Stimulated activated CD4-positive, alpha-beta T cell treated with anti-CD3 and anti-CD28 coated beads, Interleukin-2, amount 100 ng/mL, for 48 hours (primary cell): ENCODE data around the gene NUDT1.

ENCODE experiments used
- DNase-seq, 2 donors: peaks; one replicate each; pipeline ENCODE4 v3.0.0-alpha.2; 2020

The NUDT1 gene

GRCh38 chr7:2224934-2225333 lies 17.1 kb upstream of the NUDT1 start:
- DNase-seq = no peak

GRCh38 chr7:2225336-2225735 lies 16.7 kb upstream of the NUDT1 start:
- no peak for DNase-seq

- DNase-seq = no peak
Observed at GRCh38 chr7:2225830-2226229, 16.2 kb upstream of the NUDT1 start.

GRCh38 chr7:2227699-2228098 lies 14.3 kb upstream of the NUDT1 start:
- no peak for DNase-seq

GRCh38 chr7:2228921-2229320 lies 13.1 kb upstream of the NUDT1 start:
- DNase-seq = no peak

GRCh38 chr7:2229467-2229866 lies 12.6 kb upstream of the NUDT1 start:
- DNase-seq = no peak

- DNase-seq = no peak
Observed at GRCh38 chr7:2230226-2230625, 11.8 kb upstream of the NUDT1 start.

- DNase-seq = no peak
Observed at GRCh38 chr7:2230882-2231281, 11.1 kb upstream of the NUDT1 start.

GRCh38 chr7:2231992-2232765 lies 9.8 kb upstream of the NUDT1 start:
- DNase-seq = no peak

- peak; percentile 84 to 89 for DNase-seq
Observed at GRCh38 chr7:2232766-2233520, 9.1 kb upstream of the NUDT1 start, which contains the start of gene MAD1L1. MAD1L1 (minus strand) TSS chr7:2232945; CDS start chr7:2230133, 2,812 bp downstream.

GRCh38 chr7:2233926-2234325 lies 8.1 kb upstream of the NUDT1 start:
- no peak for DNase-seq

GRCh38 chr7:2237109-2237602 lies 4.9 kb upstream of the NUDT1 start:
- DNase-seq = no peak

GRCh38 chr7:2239242-2239641 lies 2.8 kb upstream of the NUDT1 start:
- no peak for DNase-seq

GRCh38 chr7:2242541-2243429 lies 759 bp downstream of the NUDT1 start:
- DNase-seq = peak; percentile 10 to 22

- DNase-seq = no peak
Observed at GRCh38 chr7:2243458-2243857, 1.4 kb downstream of the NUDT1 start.

- no peak for DNase-seq
Observed at GRCh38 chr7:2244404-2244995, 2.5 kb downstream of the NUDT1 start.

GRCh38 chr7:2245883-2246675 lies 4.1 kb downstream of the NUDT1 start:
- no peak for DNase-seq

GRCh38 chr7:2247141-2247995 lies 5.3 kb downstream of the NUDT1 start:
- peak; percentile 34 to 46 for DNase-seq

GRCh38 chr7:2248984-2249694 lies 7.1 kb downstream of the NUDT1 start:
- peak in 1 of 2 donors; percentile 21 for DNase-seq

GRCh38 chr7:2249744-2250323 lies 7.8 kb downstream of the NUDT1 start:
- no peak for DNase-seq
